WTC11 (cell line): ENCODE results near the gene LSM12. TPM values are rescaled to one million over a fixed set of nuclear protein-coding genes. Genes with fewer than 3 reads are reported as not detected.

Experiments
- ARID4B ChIP-seq: sonication (generic); formaldehyde crosslinking; IDR thresholded peaks from 2 replicates; pipeline ENCODE4 v1.8.0; 2023; ENCODE audit warnings: missing genetic modification reagents, mild to moderate bottlenecking, borderline replicate concordance
- ATF1 ChIP-seq: sonication (generic); formaldehyde crosslinking; IDR thresholded peaks from 2 replicates; pipeline ENCODE4 v1.8.1; 2023; ENCODE audit warnings: mild to moderate bottlenecking, moderate library complexity, missing genetic modification reagents
- CDX4 ChIP-seq: fragments of 250-450 bp; sonication (Bioruptor Pico); IDR thresholded peaks from 2 replicates; pipeline ENCODE4 v1.9.0; 2021; ENCODE audit warnings: moderate library complexity, mild to moderate bottlenecking, inconsistent platforms, borderline replicate concordance
- CREB1 ChIP-seq: sonication (generic); formaldehyde crosslinking; IDR thresholded peaks from 2 replicates; pipeline ENCODE4 v1.8.0; 2023; ENCODE audit warnings: mild to moderate bottlenecking, missing genetic modification reagents
- E2F1 ChIP-seq: sonication (generic); formaldehyde crosslinking; IDR thresholded peaks from 2 replicates; pipeline ENCODE4 v1.8.0; 2022; ENCODE audit warnings: mild to moderate bottlenecking, missing genetic modification reagents
- ETV6 ChIP-seq: sonication (generic); formaldehyde crosslinking; IDR thresholded peaks from 2 replicates; pipeline ENCODE4 v1.8.1; 2022; ENCODE audit warnings: mild to moderate bottlenecking, missing genetic modification reagents
- FOXJ3 ChIP-seq: sonication (generic); formaldehyde crosslinking; IDR thresholded peaks from 2 replicates; pipeline ENCODE4 v1.9.0; 2021; ENCODE audit warnings: missing genetic modification reagents, mild to moderate bottlenecking, borderline replicate concordance
- FOXK1 ChIP-seq: sonication (generic); formaldehyde crosslinking; IDR thresholded peaks from 2 replicates; pipeline ENCODE4 v1.8.0; 2022; ENCODE audit warnings: mild to moderate bottlenecking, moderate library complexity, missing genetic modification reagents
- FOXP1 ChIP-seq: sonication (generic); formaldehyde crosslinking; IDR thresholded peaks from 2 replicates; pipeline ENCODE4 v1.8.0; 2022; ENCODE audit warnings: missing genetic modification reagents, mild to moderate bottlenecking, moderate library complexity, borderline replicate concordance
- FOXP4 ChIP-seq: sonication (generic); formaldehyde crosslinking; IDR thresholded peaks from 2 replicates; pipeline ENCODE4 v1.8.0; 2022; ENCODE audit warnings: mild to moderate bottlenecking, missing genetic modification reagents
- HMGXB4 ChIP-seq: sonication (generic); formaldehyde crosslinking; IDR thresholded peaks from 2 replicates; pipeline ENCODE4 v1.8.1; 2023; ENCODE audit warnings: mild to moderate bottlenecking, moderate library complexity, missing genetic modification reagents
- MLX ChIP-seq: sonication (generic); formaldehyde crosslinking; IDR thresholded peaks from 2 replicates; pipeline ENCODE4 v1.8.1; 2023; ENCODE audit warnings: mild to moderate bottlenecking, missing genetic modification reagents, moderate library complexity
- MYBL2 ChIP-seq: sonication (generic); formaldehyde crosslinking; IDR thresholded peaks from 2 replicates; pipeline ENCODE4 v1.8.1; 2023; ENCODE audit warnings: mild to moderate bottlenecking, moderate library complexity, missing genetic modification reagents
- NFATC4 ChIP-seq: fragments of 250-450 bp; sonication (Bioruptor Pico); IDR thresholded peaks from 2 replicates; pipeline ENCODE4 v1.9.0; 2021; ENCODE audit warnings: mild to moderate bottlenecking
- NR1H2 ChIP-seq: sonication (generic); formaldehyde crosslinking; IDR thresholded peaks from 2 replicates; pipeline ENCODE4 v1.9.0; 2021; ENCODE audit warnings: mild to moderate bottlenecking, moderate library complexity, missing genetic modification reagents
- NR3C1 ChIP-seq: sonication (generic); formaldehyde crosslinking; conservative IDR thresholded peaks from 2 replicates; pipeline ENCODE4 v1.8.1; 2023; ENCODE audit warnings: low read depth, mild to moderate bottlenecking, missing genetic modification reagents
- PREB ChIP-seq: sonication (generic); formaldehyde crosslinking; IDR thresholded peaks from 2 replicates; pipeline ENCODE4 v1.8.1; 2022; ENCODE audit warnings: mild to moderate bottlenecking, missing genetic modification reagents, moderate library complexity, borderline replicate concordance
- RELA ChIP-seq: sonication (generic); formaldehyde crosslinking; IDR thresholded peaks from 2 replicates; pipeline ENCODE4 v1.8.1; 2022; ENCODE audit warnings: missing genetic modification reagents, mild to moderate bottlenecking, borderline replicate concordance
- SMAD3 ChIP-seq: sonication (generic); formaldehyde crosslinking; IDR thresholded peaks from 2 replicates; pipeline ENCODE4 v1.8.0; 2022; ENCODE audit warnings: missing genetic modification reagents, mild to moderate bottlenecking, borderline replicate concordance
- SMAD4 ChIP-seq: sonication (generic); formaldehyde crosslinking; IDR thresholded peaks from 2 replicates; pipeline ENCODE4 v1.8.0; 2022; ENCODE audit warnings: mild to moderate bottlenecking, missing genetic modification reagents
- TEAD4 ChIP-seq: sonication (generic); formaldehyde crosslinking; IDR thresholded peaks from 2 replicates; pipeline ENCODE4 v1.8.0; 2022; ENCODE audit warnings: mild to moderate bottlenecking, missing genetic modification reagents
- TP53 ChIP-seq: sonication (generic); formaldehyde crosslinking; IDR thresholded peaks from 2 replicates; pipeline ENCODE4 v1.8.1; 2023; ENCODE audit warnings: mild to moderate bottlenecking, missing genetic modification reagents
- ZNF219 ChIP-seq: sonication (generic); formaldehyde crosslinking; IDR thresholded peaks from 2 replicates; pipeline ENCODE4 v1.8.0; 2023; ENCODE audit warnings: missing genetic modification reagents, mild to moderate bottlenecking, borderline replicate concordance
- ZNF396 ChIP-seq: fragments of 250-450 bp; sonication (Bioruptor Pico); IDR thresholded peaks from 2 replicates; pipeline ENCODE4 v1.8.0; 2021; ENCODE audit warnings: mild to moderate bottlenecking, moderate library complexity, borderline replicate concordance
- ZNF416 ChIP-seq: fragments of 250-450 bp; sonication (Bioruptor Pico); IDR thresholded peaks from 2 replicates; pipeline ENCODE4 v1.9.0; 2021; ENCODE audit warnings: mild to moderate bottlenecking, inconsistent platforms
- ZSCAN18 ChIP-seq: fragments of 250-450 bp; sonication (Bioruptor Pico); IDR thresholded peaks from 2 replicates; pipeline ENCODE4 v2.1.2; 2022; ENCODE audit warnings: mild to moderate bottlenecking, moderate library complexity
- total RNA-seq: library from RNA; stranded (reverse); gene quantifications from 3 replicates; pipeline ENCODE4 v1.2.3, GENCODE V29; 2021

LSM12 gene
- total RNA-seq, 1 experiment from 2014 or later = 102 TPM

- peak; percentile 77; the same call in 1 of the 2 replicates for TF ChIP-seq FOXP1 (CRISPR knock-in tag)
- no peak for TF ChIP-seq TP53 (CRISPR knock-in tag)
- TF ChIP-seq ARID4B (CRISPR knock-in tag) = no peak
- no peak for TF ChIP-seq MYBL2 (CRISPR knock-in tag)
- no peak for TF ChIP-seq SMAD4 (CRISPR knock-in tag)
- no peak for TF ChIP-seq ZSCAN18
- no peak for TF ChIP-seq CREB1 (CRISPR knock-in tag)
- TF ChIP-seq FOXP4 (CRISPR knock-in tag) = peak; percentile 53; the same call in 1 of the 2 replicates
- TF ChIP-seq ZNF219 = no peak
- peak; percentile 81; the same call in 1 of the 2 replicates for TF ChIP-seq FOXK1 (CRISPR knock-in tag)
- TF ChIP-seq MLX (CRISPR knock-in tag) = no peak
- TF ChIP-seq NR1H2 (CRISPR knock-in tag) = no peak
- no peak for TF ChIP-seq E2F1 (CRISPR knock-in tag)
- no peak for TF ChIP-seq TEAD4 (CRISPR knock-in tag)
- no peak for TF ChIP-seq ATF1 (CRISPR knock-in tag)
- no peak for TF ChIP-seq FOXJ3
- 0 out of 2 replicates have a peak, but pooled peaks have one; percentile 25 for TF ChIP-seq RELA
- no peak for TF ChIP-seq SMAD3 (CRISPR knock-in tag)
- 0 out of 2 replicates have a peak, but pooled peaks have one; percentile 27 for TF ChIP-seq ZNF416 (CRISPR knock-in tag)
- no peak for TF ChIP-seq NR3C1
- TF ChIP-seq ETV6 (CRISPR knock-in tag) = peak; percentile 75
- no peak for TF ChIP-seq CDX4 (CRISPR knock-in tag)
- no peak for TF ChIP-seq PREB
- TF ChIP-seq ZNF396 = no peak
- TF ChIP-seq NFATC4 (CRISPR knock-in tag) = no peak
- no peak for TF ChIP-seq HMGXB4 (CRISPR knock-in tag)
Measured at GRCh38 chr17:44066204-44066930, at the start of gene LSM12 (continued).
